ENCODE results near the gene MOBP.
A peak's percentile ranks its signal among the peaks of the same experiment; 100 is the strongest.

The MOBP gene

GRCh38 chr3:39447637-39448483 lies 19.6 kb upstream of the MOBP start:
- Histone ChIP-seq H4K20me1 (ENCODE audit: insufficient read depth, low read length) (no peaks in the 10 kb centered on the region), H3K4me2 (ENCODE audit: low read length) (no peak overlapping the region), H3K9me2 (ENCODE audit: low read depth, low read length) (no peaks in the 10 kb centered on the region), H3K4me1 (ENCODE audit: insufficient read depth, low read length, severe bottlenecking) (no peaks in the 10 kb centered on the region), H3K9ac (ENCODE audit: low read length) (no peak overlapping the region), H3K4me3 (ENCODE audit: low read depth, low read length, poor library complexity, severe bottlenecking) (no peak overlapping the region), H3K27me3 (ENCODE audit: insufficient read depth, low read length) (no peaks in the 10 kb centered on the region), H3F3A (ENCODE audit: insufficient read depth, low read length) (no peaks in the 10 kb centered on the region), H3K9me3 (ENCODE audit: low read length) (no peaks in the 10 kb centered on the region), H3K36me3 (ENCODE audit: insufficient read depth, low read length) (no peaks in the 10 kb centered on the region), H3K79me2 (ENCODE audit: insufficient read depth, low read length) (no peaks in the 10 kb centered on the region), H3K27ac (ENCODE audit: low read depth, low read length, poor library complexity, severe bottlenecking) (no peak overlapping the region), H2AFZ (ENCODE audit: low read length) (no peak overlapping the region)
- no peak for TF ChIP-seq EZH2 (IDR thresholded peaks at IDR 0.05; ENCODE audit: borderline replicate concordance, low read length)
- TF ChIP-seq, protein P1, sequence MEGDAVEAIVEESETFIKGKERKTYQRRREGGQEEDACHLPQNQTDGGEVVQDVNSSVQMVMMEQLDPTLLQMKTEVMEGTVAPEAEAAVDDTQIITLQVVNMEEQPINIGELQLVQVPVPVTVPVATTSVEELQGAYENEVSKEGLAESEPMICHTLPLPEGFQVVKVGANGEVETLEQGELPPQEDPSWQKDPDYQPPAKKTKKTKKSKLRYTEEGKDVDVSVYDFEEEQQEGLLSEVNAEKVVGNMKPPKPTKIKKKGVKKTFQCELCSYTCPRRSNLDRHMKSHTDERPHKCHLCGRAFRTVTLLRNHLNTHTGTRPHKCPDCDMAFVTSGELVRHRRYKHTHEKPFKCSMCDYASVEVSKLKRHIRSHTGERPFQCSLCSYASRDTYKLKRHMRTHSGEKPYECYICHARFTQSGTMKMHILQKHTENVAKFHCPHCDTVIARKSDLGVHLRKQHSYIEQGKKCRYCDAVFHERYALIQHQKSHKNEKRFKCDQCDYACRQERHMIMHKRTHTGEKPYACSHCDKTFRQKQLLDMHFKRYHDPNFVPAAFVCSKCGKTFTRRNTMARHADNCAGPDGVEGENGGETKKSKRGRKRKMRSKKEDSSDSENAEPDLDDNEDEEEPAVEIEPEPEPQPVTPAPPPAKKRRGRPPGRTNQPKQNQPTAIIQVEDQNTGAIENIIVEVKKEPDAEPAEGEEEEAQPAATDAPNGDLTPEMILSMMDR (IDR thresholded peaks at IDR 0.05; ENCODE audit: low read length) = peak; percentile 89

DNA sequence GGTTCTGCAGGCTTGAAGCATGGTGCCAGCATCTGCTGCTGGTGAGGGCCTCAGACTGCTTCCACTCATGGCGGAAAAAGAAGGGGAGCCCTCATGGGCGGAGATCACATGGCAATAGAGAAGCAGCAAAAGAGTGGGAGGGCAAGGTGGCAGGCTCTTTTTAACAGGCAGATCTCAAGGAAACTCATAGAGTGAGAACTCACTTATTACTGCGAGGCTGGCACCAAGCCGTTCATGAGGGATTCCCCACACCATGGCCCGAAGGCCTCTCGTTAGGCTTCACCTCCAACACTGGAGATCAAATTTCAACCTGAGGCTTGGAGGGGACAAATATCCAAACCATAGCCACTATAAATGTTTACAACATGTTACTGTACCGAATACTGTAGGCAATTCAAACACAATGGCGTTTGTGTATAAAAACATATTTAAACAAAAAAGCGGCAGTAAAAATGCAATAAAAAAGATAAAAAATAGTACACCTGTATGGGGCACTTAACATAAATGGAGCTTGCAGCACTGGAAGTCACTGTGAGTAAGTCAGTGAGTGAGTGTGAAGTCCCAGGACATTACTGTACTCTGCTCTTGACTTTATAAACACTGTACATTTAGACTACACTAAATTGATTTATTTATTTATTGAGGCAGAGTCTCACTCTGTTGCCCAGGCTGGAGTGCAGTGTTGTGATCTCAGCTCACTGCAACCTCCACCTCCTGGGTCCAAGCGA lies 18.8 kb upstream of the MOBP start:
- no peak overlapping the region for H3K4me3 ChIP-seq (ENCODE audit: low read depth, low read length, poor library complexity, severe bottlenecking)
- H3K27me3 ChIP-seq (ENCODE audit: insufficient read depth, low read length) = no peaks in the 10 kb centered on the region
- H3K9me3 ChIP-seq (ENCODE audit: low read length) = no peaks in the 10 kb centered on the region
- no peaks in the 10 kb centered on the region for H3K4me1 ChIP-seq (ENCODE audit: insufficient read depth, low read length, severe bottlenecking)
- TF ChIP-seq, protein P1 (IDR thresholded peaks at IDR 0.05; ENCODE audit: low read length) = no peak
- no peak for TF ChIP-seq EZH2 (IDR thresholded peaks at IDR 0.05; ENCODE audit: borderline replicate concordance, low read length)
- no peak overlapping the region for H3K4me2 ChIP-seq (ENCODE audit: low read length)
- no peaks in the 10 kb centered on the region for H4K20me1 ChIP-seq (ENCODE audit: insufficient read depth, low read length)
- H2AFZ ChIP-seq (ENCODE audit: low read length) = no peak overlapping the region
- H3K9me2 ChIP-seq (ENCODE audit: low read depth, low read length) = no peaks in the 10 kb centered on the region
- no peak overlapping the region for H3K27ac ChIP-seq (ENCODE audit: low read depth, low read length, poor library complexity, severe bottlenecking)
- H3K9ac ChIP-seq (ENCODE audit: low read length) = no peak overlapping the region
- H3K36me3 ChIP-seq (ENCODE audit: insufficient read depth, low read length) = no peaks in the 10 kb centered on the region
- H3K79me2 ChIP-seq (ENCODE audit: insufficient read depth, low read length) = no peaks in the 10 kb centered on the region
- no peaks in the 10 kb centered on the region for H3F3A ChIP-seq (ENCODE audit: insufficient read depth, low read length)

GRCh38 chr3:39449796-39450195 lies 17.7 kb upstream of the MOBP start:
- no peaks in the 10 kb centered on the region for H3F3A ChIP-seq (ENCODE audit: insufficient read depth, low read length)
- H3K4me1 ChIP-seq (ENCODE audit: insufficient read depth, low read length, severe bottlenecking) = no peaks in the 10 kb centered on the region
- no peaks in the 10 kb centered on the region for H4K20me1 ChIP-seq (ENCODE audit: insufficient read depth, low read length)
- no peaks in the 10 kb centered on the region for H3K9me3 ChIP-seq (ENCODE audit: low read length)
- no peak overlapping the region for H3K4me2 ChIP-seq (ENCODE audit: low read length)
- no peak overlapping the region for H2AFZ ChIP-seq (ENCODE audit: low read length)
- no peak overlapping the region for H3K4me3 ChIP-seq (ENCODE audit: low read depth, low read length, poor library complexity, severe bottlenecking)
- no peak overlapping the region for H3K9ac ChIP-seq (ENCODE audit: low read length)
- no peak overlapping the region for H3K27ac ChIP-seq (ENCODE audit: low read depth, low read length, poor library complexity, severe bottlenecking)
- TF ChIP-seq EZH2 (IDR thresholded peaks at IDR 0.05; ENCODE audit: borderline replicate concordance, low read length) = no peak
- TF ChIP-seq, protein P1 (IDR thresholded peaks at IDR 0.05; ENCODE audit: low read length) = no peak
- H3K27me3 ChIP-seq (ENCODE audit: insufficient read depth, low read length) = no peaks in the 10 kb centered on the region
- no peaks in the 10 kb centered on the region for H3K79me2 ChIP-seq (ENCODE audit: insufficient read depth, low read length)
- no peaks in the 10 kb centered on the region for H3K9me2 ChIP-seq (ENCODE audit: low read depth, low read length)
- H3K36me3 ChIP-seq (ENCODE audit: insufficient read depth, low read length) = no peaks in the 10 kb centered on the region
